HCEC 1CT (cell line): Measurements from ENCODE around the gene PLEKHS1.
"Not testable (repeated sequence)": the region's sequence is repeated elsewhere in the genome, so short reads cannot be mapped to it uniquely, and the experiment has no call there.

Experiments used
- DNase-seq: peaks from one replicate; pipeline ENCODE4 v3.0.0-alpha.2; 2017

The PLEKHS1 gene

DNA sequence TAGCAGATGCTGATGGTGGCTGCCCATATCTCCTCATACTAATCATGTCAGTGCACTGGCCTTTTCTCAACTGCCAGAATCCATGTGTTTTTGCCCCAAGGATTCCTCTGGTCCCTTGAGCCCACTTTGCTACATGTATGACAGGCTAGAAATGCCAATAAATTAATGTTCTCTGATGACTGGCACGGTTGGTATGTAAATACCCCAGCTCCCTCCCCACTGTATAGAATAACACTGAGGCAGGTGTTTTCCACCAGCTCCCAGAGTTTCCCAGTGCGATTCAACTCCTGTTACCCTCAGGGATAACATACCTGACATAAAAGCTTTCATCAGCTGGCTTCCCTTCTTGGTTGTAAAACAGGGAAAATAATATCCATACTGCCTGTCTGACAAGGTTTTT is 9.0 kb upstream of the PLEKHS1 start:
- DNase-seq, result no peak

DNA sequence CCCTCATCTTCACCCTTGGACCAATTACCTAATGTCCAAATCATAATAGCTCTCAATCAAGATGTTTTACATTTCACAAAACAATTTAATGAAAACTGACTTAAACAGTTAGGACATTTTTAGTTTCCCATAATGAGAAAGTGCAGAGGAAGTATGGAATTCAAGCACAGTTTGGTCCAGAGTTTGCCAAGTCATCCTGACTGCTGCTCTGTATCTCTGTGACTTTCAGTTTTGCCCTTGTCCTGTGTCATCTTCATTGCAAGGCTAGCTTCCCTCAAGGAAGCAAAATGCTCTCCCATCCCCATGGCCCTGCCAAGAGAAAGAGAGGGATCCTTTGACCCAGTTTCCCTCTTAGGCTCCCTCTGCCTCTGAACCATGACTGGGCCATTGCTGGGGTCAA is 7.9 kb upstream of the PLEKHS1 start:
- no peak for DNase-seq

DNA sequence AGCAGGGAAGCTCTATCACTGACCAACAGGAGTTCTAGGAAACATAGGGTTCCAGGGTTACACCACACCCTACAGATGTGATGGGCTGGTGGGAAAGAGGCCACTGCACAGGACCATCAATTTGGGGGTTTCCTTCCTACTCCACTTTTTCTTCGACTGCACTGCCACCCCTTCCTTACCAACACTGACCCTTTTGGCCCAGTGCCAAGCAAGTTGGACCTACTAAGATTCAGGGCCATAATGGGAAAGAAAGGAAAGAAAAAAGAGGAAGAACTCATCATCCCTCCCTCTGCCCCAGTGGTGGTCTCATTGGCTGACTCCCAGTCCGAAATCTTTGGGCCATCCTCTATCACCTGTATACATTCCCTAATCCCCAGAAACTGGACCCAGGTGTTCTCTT is 6.1 kb upstream of the PLEKHS1 start:
- no peak for DNase-seq

DNA sequence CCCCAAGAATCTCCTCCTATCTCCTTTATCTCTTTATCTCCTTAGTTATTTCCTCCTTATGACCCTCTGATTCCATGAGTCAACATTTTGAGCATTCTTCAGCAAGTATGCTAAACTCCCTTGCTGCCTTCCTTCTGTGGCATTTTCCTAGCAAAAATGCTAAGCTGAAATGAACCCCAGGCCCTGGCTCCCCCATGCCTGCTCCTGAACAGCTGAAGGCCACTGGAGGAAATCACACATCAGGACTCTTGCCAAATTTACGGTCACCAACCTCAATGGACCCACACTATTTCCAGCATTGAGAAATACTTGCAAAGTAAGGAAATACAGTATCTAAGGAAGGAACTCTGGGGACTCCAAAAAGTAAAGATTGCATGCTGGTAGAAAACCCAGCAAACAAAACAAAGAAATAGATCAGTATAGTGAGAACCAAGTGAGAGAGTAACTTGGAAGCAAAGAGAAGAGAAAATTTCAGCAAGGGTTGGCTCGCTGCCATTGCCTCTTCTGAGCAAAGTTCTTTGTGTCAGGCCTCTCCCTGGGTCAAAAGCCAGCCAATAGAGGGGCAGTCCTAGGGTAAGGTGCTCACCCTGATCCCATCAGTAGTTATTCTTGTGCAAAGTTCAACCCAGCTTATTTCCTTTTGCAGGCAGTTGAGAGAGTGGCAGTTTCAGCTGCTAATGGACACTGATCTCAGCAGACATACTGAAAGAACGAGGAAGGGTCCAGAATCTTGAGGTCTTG is 5.1 kb upstream of the PLEKHS1 start:
- no peak for DNase-seq

DNA sequence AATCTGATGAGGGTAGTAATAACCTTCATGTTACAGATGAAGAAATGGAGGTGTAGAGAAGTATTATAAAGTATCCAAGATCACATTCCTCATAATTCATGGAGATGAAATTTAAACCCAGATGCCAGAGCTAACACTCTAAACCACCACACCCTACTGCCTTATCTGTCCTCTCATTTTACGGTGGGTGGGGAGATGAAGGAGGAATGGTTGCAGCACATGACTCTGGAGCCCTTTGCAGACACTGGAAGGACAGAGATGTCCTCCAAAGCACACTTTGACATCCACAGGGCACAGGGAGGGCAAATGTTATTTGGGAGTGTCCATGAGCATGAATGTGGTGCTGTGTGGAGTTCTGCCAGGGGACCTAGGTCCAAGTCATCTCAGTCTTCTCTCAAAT is 1.1 kb downstream of the PLEKHS1 start:
- DNase-seq, result no peak

DNA sequence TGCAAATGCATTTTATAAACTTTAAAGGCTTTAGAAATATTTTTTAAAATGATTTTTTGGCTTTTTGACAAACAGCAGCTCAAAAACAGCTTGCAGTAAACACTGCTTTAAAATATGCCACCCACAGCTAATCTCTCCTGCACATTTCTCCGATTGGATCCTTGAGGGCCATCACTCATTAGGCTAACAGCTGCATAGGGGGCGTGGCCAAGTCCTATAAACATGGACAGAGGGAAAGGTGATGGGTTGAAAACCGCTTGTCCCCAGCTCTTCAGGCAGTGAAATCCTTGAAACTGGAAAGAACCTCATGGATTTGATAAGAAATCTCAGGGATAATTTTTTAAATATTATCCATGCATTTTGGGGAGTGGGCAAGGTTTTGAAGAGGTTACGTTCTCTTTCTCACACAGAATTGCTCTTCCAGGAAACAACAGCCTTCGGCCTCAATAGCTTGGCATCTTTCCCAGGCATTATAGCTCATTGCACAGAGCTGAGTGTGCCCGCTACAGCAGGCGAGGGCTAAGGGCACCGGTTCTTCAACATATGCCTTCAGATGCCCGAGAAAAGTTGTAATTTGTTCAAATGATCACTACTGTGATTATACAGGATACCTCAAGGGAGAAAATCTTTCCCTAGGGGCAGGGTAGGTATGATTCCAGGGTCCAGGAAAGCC is 1.7 kb downstream of the PLEKHS1 start:
- no peak for DNase-seq

DNA sequence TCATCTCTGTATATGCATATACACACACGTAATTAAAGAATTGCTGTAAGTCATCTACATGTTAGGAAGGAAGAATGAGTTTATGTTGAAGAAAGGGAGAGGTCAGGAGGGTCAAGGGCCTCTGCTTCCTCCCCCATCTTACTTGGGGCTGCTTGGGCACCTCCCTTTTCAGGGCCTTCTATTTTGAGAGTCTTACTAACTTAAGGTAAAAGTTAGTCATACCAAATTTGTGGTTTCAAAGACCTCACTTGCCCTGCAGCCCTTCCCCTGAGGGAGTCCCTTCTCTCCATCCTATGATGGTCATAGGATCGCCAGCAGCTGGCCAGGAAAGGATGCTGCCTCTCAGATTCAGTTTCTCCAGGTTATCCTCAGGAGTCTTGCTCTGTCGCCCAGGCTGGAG is 2.6 kb downstream of the PLEKHS1 start:
- DNase-seq, result no peak

DNA sequence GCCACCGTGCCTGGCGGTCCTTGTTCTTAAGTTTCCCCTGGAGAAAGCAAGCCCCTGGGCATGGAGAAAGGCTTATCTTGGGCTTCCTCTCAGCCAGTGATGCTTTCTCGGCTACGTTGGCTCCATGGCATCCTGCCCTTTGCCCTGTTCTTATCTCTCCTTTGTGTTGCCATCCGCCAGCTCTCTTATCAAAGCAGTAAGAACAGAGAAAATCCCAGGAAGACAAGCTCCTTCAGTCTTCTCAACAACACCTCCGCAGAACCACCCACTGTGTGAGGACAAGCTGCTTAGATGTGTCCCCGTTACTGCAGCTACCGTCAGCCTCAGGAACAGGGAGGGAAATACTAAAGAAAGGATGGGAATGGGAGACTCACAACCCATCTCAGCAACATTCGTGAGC is 3.3 kb downstream of the PLEKHS1 start:
- no peak for DNase-seq

DNA sequence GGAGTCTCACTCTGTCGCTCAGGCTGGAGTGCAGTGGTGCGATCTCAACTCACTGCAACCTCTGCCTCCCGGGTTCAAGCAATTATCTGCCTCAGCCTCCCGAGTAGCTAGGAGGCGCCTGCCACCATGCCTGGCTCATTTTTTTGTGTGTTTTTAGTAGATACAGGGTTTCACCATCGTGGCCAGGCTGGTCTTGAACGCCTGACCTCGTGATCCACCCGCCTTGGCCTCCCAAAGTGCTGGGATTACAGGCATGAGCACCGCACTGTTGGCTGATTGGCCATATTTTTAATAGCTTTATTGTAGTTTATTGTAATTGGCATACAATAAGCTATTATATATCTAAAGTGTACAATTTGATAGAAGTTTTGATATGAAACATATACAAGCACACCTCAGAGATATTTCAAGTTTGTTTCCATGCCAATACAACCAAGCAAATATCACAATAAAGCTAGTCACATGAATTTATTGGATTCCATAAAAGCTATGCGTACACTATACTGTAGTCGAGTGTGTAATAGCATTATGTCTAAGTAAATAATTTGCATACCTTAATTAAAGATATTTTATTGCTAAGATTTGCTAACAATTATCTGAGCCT is 5.6 kb downstream of the PLEKHS1 start:
- DNase-seq, result no peak

DNA sequence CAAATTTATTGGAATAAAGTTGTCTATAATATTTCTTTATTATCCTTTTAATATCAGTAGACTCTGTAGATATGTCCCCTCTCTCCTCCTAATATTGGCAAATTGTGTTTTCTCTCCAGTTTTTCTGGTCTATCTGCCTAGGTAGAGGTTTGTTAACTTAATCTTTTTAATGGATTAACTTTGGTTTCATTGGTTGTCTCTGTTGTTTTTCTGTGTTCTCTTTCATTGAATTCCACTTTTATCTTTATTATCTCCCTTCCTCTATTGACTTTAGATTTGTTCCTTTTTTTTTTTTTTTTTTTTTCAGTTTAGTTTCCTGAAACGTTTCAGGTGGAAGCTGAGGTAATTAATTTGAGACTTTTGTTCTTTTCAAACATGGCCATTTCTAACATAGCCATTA is 10.6 kb downstream of the PLEKHS1 start:
- DNase-seq, result no peak

DNA sequence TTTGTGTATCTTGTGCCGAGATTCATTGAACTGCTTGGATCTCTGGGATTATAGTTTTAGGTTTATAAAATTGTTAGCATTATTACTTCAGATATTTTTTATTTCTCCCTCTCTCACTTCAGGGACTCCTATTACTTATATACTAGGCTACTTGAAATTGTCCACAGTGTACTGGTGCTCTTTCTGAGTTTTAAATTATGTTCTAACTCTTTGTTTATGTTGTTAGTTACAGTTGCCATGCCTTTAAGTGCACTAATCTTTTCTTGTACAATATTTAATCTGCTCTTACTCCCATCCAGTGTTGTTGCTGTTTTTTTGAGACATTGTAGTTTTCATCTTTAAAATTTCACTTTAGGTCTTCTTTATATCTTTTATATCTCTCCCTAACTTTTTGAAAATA is 13.1 kb downstream of the PLEKHS1 start:
- DNase-seq, result no peak

DNA sequence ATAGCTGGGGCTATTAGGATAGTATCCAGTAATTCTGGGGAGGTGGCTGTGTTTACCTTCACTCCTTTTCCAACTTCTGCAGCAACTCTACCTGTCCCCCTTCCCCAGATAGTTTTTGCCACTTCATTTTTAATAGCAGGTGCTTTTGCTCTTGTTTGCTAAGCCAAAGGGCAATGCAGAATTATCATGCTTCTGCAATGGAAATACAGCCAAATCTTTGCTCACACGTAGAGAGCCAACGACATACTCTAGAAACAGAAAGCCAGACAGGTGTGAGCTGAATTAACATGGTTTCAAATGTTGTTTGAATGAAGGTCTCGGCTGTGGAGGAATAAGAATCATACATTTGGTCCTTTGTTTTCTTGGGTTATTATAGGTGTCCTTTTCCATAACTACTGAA is 14.4 kb downstream of the PLEKHS1 start:
- DNase-seq, result no peak

DNA sequence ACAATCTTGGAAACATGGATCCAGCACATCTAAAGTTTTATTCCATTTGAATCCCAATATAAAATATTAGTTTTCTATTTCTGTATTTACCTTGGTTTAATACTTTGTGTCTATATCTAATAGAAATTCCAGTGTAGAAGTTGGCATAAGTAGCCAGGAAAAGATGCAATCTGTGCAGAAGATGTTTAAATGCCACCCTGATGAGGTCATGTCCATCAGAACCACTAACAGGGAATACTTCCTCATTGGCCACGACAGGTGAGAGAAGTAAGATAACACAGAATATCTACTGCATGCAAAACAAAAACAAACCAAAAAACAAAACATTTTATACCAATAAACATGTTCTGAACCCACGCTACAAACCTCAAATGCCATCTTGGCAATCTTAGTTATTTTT is 15.7 kb downstream of the PLEKHS1 start:
- no peak for DNase-seq

DNA sequence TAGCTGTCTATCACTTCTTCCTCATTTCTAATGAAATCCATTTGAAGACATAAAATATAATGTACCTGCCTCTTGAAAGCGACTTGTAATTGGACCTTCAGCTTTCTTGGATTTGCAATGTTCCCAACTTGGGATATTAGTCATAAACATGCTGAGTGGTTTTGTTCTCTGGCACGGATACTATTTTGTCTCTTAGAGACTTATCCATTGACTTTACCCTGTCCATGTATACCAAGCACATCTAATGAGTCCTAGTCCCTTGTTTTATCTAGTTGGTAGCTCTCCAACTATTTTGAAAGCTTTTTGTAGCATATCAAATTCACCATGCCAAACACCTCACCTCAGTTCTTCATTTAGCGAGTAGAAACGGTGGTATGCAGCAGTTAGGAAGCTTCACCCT is 18.9 kb downstream of the PLEKHS1 start:
- no peak for DNase-seq

DNA sequence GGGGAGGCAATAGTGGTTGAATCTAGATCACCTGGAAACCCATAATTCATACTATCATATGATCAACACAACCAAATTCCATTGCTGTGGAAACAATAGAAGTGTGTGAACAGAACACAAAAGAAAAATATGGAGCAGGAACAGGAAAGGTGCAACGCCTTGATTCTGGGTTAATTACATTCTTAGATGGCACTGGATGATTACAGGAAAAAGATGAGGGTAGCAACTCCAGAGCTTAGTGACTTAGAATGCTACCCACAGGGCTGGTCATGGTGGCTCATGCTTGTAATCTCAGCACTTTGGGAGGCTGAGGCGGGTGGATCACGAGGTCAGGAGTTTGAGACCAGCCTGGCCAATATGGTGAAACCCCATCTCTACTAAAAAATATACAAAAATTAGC is 19.6 kb downstream of the PLEKHS1 start:
- not testable (repeated sequence) for DNase-seq

DNA sequence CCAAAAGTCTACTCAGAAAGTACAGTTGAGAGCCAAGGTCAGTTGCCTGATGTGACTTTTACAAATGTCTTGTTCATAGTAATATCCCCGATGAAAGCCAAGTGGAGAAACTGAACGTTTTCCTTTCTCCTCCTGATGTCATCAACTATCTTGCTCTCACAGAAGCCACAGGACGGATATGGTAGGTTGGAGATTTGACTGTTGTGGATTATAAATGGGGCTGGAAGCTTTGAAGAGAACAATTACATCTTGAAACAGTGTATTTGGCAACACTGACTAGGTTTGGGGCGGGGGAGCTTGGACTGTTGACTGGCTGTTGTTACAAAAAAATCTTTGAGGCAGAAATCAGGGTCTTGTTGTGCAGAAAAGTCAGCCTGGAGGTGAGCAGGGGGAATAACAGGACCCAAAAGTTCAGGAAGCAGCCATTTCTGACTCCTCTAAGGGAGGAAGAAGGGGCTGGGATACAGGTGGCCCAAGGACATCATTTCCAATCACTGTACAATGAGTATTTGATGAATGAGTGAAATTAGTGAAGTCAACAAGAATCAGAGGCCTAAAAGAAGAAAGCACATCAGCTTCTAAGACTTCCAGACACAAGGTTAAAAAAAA is 24.3 kb downstream of the PLEKHS1 start:
- DNase-seq, result no peak

DNA sequence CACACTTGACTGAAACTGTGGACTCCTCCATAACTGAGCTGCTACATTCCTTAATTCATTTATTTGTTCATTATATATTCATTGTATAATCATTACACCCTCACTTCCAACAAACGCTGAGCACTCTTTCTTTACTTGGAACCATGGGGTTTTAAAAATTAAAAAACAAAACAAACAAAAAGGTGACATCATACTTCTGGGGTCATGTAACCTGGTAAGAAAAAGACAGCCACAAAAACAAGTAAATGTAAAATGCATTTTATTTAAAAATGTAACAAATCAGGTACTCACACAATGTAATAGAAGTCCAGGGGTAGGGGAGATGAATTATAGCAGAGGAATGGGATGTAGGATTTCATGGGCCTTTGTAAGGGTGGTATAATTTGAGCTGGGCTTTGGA is 25.1 kb downstream of the PLEKHS1 start:
- DNase-seq, result no peak

DNA sequence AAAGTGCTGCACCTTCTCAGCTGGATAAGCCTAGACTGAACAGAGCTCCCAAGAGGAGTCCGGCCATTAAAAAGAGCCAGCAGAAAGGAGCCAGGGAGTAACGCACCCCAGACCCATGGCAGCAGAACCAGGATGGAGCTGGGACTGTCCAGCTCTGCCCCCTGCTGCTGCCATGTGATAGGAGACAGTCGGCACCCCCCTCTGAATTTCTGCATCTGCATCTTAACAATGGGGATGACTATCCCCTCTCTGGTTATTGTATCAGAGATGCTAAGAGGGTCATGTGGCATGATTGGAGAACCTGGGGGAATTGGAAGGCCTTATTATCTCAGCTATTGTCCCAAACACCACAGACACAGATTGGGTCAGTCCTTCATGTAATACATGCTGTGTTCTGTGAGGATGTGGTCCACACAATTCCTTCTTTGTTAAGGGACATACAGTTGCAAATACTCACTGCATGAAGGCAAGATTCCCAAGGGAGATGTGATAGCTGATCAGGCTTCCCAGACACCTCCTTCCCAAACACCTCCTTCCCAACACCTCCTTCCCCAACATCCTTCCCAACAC is 29.3 kb downstream of the PLEKHS1 start:
- DNase-seq, result no peak

DNA sequence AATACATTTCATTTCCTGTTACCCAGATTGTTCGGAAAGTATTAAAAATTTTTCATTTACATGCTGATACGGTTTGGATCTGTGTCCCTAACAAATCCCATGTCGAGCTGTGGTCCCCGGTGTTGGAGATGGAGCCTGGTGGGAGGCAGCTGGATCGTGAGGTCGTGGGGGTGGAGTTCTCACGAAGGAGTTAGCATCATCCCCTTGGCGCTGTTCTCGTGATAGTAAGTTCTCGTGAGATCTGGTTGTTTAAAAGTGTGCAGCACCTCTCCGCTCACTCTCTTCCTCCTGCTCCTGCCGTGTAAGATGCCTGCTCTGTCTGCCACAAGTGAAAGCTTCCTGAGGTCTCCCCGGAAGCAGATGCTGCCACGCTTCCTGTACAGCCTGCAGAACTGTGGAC is 30.9 kb downstream of the PLEKHS1 start:
- DNase-seq, result no peak

DNA sequence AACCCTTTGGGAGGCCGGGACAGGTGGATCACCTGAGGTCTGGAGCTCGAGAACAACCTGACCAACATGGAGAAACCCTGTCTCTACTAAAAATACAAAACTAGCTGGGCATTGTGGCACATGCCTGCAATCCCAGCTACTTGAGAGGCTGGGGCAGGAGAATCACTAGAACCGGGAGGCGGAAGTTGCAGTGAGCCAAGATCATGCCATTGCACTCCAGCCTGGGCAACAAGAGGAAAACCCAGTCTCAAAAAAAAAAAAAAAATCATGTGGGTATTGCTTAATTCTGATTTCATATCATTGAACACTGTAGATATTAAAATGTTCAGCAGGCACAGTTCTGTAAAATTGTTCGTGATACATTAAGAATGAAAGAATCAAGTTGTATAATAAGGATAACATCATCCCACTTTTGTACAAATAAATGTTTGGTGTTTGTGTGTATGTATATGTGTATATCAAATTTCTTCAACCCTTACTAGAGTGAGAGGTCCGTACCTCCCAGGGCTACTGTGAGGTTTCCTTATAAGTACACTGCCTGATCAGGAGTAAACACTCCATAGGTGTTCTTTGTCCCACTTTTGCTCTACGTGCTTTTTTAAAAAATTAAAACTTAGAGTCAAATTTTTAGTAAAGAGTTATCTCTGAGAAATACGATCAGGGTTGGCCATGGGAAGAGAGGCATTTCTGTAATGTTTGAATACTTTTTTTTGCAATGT is 31.7 kb downstream of the PLEKHS1 start:
- no peak for DNase-seq

DNA sequence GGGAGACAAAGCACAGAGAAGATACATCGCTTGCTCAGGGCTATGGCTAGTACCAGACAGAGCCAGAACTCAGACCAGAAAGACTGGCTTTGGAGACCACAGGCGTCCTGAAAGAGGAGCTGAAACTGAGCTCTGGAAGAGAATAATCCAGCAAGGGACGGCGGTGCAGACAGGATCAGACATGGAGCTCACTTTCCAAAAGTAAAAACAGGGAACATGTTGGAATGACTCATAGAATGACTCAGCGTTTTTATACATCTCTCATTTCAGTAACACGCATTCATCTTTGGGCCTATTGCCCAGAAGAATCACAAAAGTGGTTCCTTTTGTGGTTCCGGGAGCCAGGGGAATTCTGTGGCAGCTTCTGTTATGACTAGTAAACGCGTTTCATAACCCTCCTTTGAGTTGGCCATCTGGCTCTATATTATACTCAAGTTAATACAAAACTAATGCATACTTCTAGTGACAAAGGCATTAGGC is 37.2 kb downstream of the PLEKHS1 start:
- peak; percentile 95 for DNase-seq

DNA sequence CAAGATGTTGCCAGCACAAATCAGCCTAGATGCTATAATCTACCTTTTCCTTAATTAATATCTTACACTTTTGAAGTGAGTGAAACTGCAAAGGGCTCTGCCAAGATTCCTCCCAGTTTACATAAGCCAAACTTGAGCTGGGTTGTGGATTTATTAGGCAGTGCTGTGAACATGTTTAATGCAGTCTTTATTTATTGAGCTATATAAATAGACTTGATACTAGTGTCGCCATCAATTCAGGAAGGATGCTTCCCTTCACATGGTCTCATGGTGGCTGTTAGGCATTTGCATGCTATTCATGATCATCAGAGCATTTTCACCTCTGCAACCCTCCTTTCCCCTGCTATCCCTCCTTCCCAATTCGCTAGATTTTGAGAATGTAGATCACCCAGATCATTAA is 40.2 kb downstream of the PLEKHS1 start:
- no peak for DNase-seq

DNA sequence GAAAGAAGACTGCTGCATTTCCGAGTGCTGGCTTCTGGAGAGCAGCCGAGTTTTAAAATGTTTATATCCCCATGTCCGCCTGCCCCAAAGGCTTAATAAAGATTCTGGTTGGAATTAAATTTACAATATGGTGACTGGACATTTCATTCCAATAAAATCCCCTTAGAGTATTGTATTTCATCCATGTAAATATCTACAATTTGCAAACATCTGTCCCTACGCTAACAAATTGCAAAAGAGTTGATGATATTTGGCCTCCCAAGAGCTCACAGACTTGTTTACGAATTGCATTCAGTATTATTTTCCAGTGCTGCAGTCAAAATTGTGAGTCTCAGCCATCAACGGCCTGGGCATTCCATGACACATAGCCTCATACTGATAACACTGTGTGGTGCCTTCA is 50.1 kb downstream of the PLEKHS1 start:
- no peak for DNase-seq
